Measurements from ENCODE around the gene NLE1.

Gene NLE1

GRCh38 chr17:35170968-35171771 lies 29.1 kb upstream of the NLE1 start:
- no peak for TF ChIP-seq POLR2A (IDR thresholded peaks at IDR 0.05; ENCODE audit: low read length)
- TF ChIP-seq GATA1 (IDR thresholded peaks at IDR 0.05; ENCODE audit: low read depth, low read length): no peak
- DNase-seq: peak in 1 of 2 experiments; percentile 12

- no peak for TF ChIP-seq POLR2A (IDR thresholded peaks at IDR 0.05; ENCODE audit: low read length)
- no peak for TF ChIP-seq GATA1 (IDR thresholded peaks at IDR 0.05; ENCODE audit: low read depth, low read length)
- no peak for DNase-seq
These were observed 27.8 kb upstream of the NLE1 start for GRCh38 chr17:35169835-35170363.

GRCh38 chr17:35167666-35168065 lies 25.6 kb upstream of the NLE1 start:
- no peak for DNase-seq
- no peak for TF ChIP-seq POLR2A (IDR thresholded peaks at IDR 0.05; ENCODE audit: low read length)
- no peak for TF ChIP-seq GATA1 (IDR thresholded peaks at IDR 0.05; ENCODE audit: low read depth, low read length)

GRCh38 chr17:35167046-35167445 lies 24.9 kb upstream of the NLE1 start:
- TF ChIP-seq POLR2A (IDR thresholded peaks at IDR 0.05; ENCODE audit: low read length): no peak
- TF ChIP-seq GATA1 (IDR thresholded peaks at IDR 0.05; ENCODE audit: low read depth, low read length): no peak
- no peak for DNase-seq

- no peak for TF ChIP-seq POLR2A (IDR thresholded peaks at IDR 0.05; ENCODE audit: low read length)
- TF ChIP-seq GATA1 (IDR thresholded peaks at IDR 0.05; ENCODE audit: low read depth, low read length): no peak
- DNase-seq: no peak
These were observed 24.4 kb upstream of the NLE1 start for GRCh38 chr17:35166526-35166925.

GRCh38 chr17:35164716-35165115 lies 22.6 kb upstream of the NLE1 start:
- TF ChIP-seq POLR2A (IDR thresholded peaks at IDR 0.05; ENCODE audit: low read length) (no peak), GATA1 (IDR thresholded peaks at IDR 0.05; ENCODE audit: low read depth, low read length) (no peak)
- no peak for DNase-seq

GRCh38 chr17:35163886-35164285 lies 21.8 kb upstream of the NLE1 start:
- no peak for DNase-seq
- no peak for TF ChIP-seq POLR2A (IDR thresholded peaks at IDR 0.05; ENCODE audit: low read length)
- TF ChIP-seq GATA1 (IDR thresholded peaks at IDR 0.05; ENCODE audit: low read depth, low read length): no peak

GRCh38 chr17:35162755-35163154 lies 20.7 kb upstream of the NLE1 start:
- no peak for DNase-seq
- no peak for TF ChIP-seq POLR2A (IDR thresholded peaks at IDR 0.05; ENCODE audit: low read length)
- no peak for TF ChIP-seq GATA1 (IDR thresholded peaks at IDR 0.05; ENCODE audit: low read depth, low read length)

- DNase-seq: peak in 1 of 2 experiments; percentile 17
- TF ChIP-seq POLR2A (IDR thresholded peaks at IDR 0.05; ENCODE audit: low read length): no peak
- TF ChIP-seq GATA1 (IDR thresholded peaks at IDR 0.05; ENCODE audit: low read depth, low read length): no peak
These were observed 19.2 kb upstream of the NLE1 start for GRCh38 chr17:35161281-35161761.

GRCh38 chr17:35160354-35161201 lies 18.5 kb upstream of the NLE1 start:
- no peak for DNase-seq
- TF ChIP-seq POLR2A (IDR thresholded peaks at IDR 0.05; ENCODE audit: low read length) (no peak), GATA1 (IDR thresholded peaks at IDR 0.05; ENCODE audit: low read depth, low read length) (no peak)

GRCh38 chr17:35159940-35160339 lies 17.8 kb upstream of the NLE1 start:
- no peak for DNase-seq
- TF ChIP-seq POLR2A (IDR thresholded peaks at IDR 0.05; ENCODE audit: low read length) (no peak), GATA1 (IDR thresholded peaks at IDR 0.05; ENCODE audit: low read depth, low read length) (no peak)

GRCh38 chr17:35155246-35155645 lies 13.1 kb upstream of the NLE1 start:
- DNase-seq: no peak

GRCh38 chr17:35154196-35155165 lies 12.4 kb upstream of the NLE1 start:
- no peak for TF ChIP-seq GATA1 (IDR thresholded peaks at IDR 0.05; ENCODE audit: low read depth, low read length)
- no peak for TF ChIP-seq POLR2A (IDR thresholded peaks at IDR 0.05; ENCODE audit: low read length)
- no peak for DNase-seq

More at GRCh38 chr17:35155246-35155645, 13.1 kb upstream of the NLE1 start:
- TF ChIP-seq POLR2A (IDR thresholded peaks at IDR 0.05; ENCODE audit: low read length) (no peak), GATA1 (IDR thresholded peaks at IDR 0.05; ENCODE audit: low read depth, low read length) (no peak)
